Measurements from ENCODE around the gene TAS2R1. TPM values are rescaled to one million over a fixed set of nuclear protein-coding genes. Genes with fewer than 3 reads are reported as not detected.

The TAS2R1 gene
- polyA plus RNA-seq, 3 donors: not detected

DNA sequence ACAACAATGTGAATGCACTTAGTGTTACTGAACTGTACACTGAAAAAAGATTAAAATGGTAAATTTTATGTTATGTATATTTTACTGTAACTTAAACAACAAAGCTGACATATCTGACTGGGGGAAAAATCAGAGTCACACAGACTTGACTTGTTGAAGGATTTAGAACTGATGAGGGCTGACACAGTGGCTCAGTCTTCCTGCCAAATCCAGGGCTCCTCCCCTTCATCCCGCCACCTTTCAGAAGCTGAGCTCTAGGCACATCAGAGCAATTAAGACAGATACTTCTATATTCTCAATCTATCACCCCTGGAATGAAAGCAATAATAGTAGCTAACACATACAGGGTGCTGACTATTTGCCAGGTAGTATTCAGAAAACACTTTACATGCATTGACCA, 27.7 kb upstream of the TAS2R1 start:
- Histone ChIP-seq H3K27me3 (ENCODE audit: control insufficient read depth in 2 of 2, insufficient read depth in 2 of 2, low read length in 2 of 2) (no peaks in the 10 kb centered on the region), H3K4me3 (replicated peaks in 1 of 3; ENCODE audit: low read depth in 2 of 3, low read length in 3 of 3) (no peak overlapping the region), H3K4me1 (ENCODE audit: control insufficient read depth in 1 of 2, insufficient read depth in 2 of 2, low read length in 2 of 2) (no peaks in the 10 kb centered on the region), H3K4me2 (replicated peaks; ENCODE audit: extremely low read depth, low read length, poor library complexity, severe bottlenecking) (no peak overlapping the region), H3K9me3 (replicated peaks in 1 of 2; ENCODE audit: control insufficient read depth in 1 of 2, insufficient read depth in 1 of 2, low read length in 2 of 2) (peaks cover 0 to 2% of the 10 kb centered on the region in 2 donors), H3K79me2 (ENCODE audit: insufficient read depth, low read length) (no peaks in the 10 kb centered on the region), H3K9ac (ENCODE audit: insufficient read depth, low read length, poor library complexity, severe bottlenecking) (no peak overlapping the region), H3K27ac (ENCODE audit: low read depth in 1 of 2, low read length in 2 of 2) (no peak overlapping the region), H4K20me1 (ENCODE audit: insufficient read depth, low read length) (no peaks in the 10 kb centered on the region), H2AFZ (ENCODE audit: insufficient read depth, low read depth, low read length, poor library complexity, severe bottlenecking) (no peak overlapping the region), H3K36me3 (replicated peaks in 1 of 2; ENCODE audit: control insufficient read depth in 1 of 2, insufficient read depth in 2 of 2, low read length in 2 of 2) (no peaks in the 10 kb centered on the region)
- WGBS (ENCODE audit: insufficient coverage): no CpG with 5 or more reads among the region's 1 CpG
- intact Hi-C loops (cut with micrococcal nuclease): no loop called here
- TF ChIP-seq, protein P1, sequence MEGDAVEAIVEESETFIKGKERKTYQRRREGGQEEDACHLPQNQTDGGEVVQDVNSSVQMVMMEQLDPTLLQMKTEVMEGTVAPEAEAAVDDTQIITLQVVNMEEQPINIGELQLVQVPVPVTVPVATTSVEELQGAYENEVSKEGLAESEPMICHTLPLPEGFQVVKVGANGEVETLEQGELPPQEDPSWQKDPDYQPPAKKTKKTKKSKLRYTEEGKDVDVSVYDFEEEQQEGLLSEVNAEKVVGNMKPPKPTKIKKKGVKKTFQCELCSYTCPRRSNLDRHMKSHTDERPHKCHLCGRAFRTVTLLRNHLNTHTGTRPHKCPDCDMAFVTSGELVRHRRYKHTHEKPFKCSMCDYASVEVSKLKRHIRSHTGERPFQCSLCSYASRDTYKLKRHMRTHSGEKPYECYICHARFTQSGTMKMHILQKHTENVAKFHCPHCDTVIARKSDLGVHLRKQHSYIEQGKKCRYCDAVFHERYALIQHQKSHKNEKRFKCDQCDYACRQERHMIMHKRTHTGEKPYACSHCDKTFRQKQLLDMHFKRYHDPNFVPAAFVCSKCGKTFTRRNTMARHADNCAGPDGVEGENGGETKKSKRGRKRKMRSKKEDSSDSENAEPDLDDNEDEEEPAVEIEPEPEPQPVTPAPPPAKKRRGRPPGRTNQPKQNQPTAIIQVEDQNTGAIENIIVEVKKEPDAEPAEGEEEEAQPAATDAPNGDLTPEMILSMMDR (IDR thresholded peaks at IDR 0.05): no peak
- Mint-ChIP-seq H3K9me3 (peaks cover 0 to 8% (median 2%) of the 10 kb centered on the region in 7 donors), H3K36me3 (no peaks in the 10 kb centered on the region), H3K27me3 (ENCODE audit: low read depth in 3 of 3) (no peaks in the 10 kb centered on the region), H3K4me3 (no peak overlapping the region), H3K27ac (no peak overlapping the region), H3K4me1 (no peaks in the 10 kb centered on the region)
- no peak for DNase-seq

- H3K27ac ChIP-seq (ENCODE audit: low read depth in 1 of 2, low read length in 2 of 2): no peak overlapping the region
- no peak for DNase-seq
- WGBS (ENCODE audit: insufficient coverage): no CpG with 5 or more reads among the region's 1 CpG
- no peak overlapping the region for H2AFZ ChIP-seq (ENCODE audit: insufficient read depth, low read depth, low read length, poor library complexity, severe bottlenecking)
- H3K9ac ChIP-seq (ENCODE audit: insufficient read depth, low read length, poor library complexity, severe bottlenecking): no peak overlapping the region
- no peak overlapping the region for H3K27ac Mint-ChIP-seq
- intact Hi-C loops (cut with micrococcal nuclease): no loop called here
- H3K9me3 ChIP-seq (replicated peaks in 1 of 2; ENCODE audit: control insufficient read depth in 1 of 2, insufficient read depth in 1 of 2, low read length in 2 of 2): peaks cover 0 to 2% of the 10 kb centered on the region in 2 donors
- TF ChIP-seq, protein P1 (IDR thresholded peaks at IDR 0.05): no peak
- H3K4me3 ChIP-seq (replicated peaks in 1 of 3; ENCODE audit: low read depth in 2 of 3, low read length in 3 of 3): no peak overlapping the region
- no peaks in the 10 kb centered on the region for H3K27me3 ChIP-seq (ENCODE audit: control insufficient read depth in 2 of 2, insufficient read depth in 2 of 2, low read length in 2 of 2)
- H3K27me3 Mint-ChIP-seq (ENCODE audit: low read depth in 3 of 3): no peaks in the 10 kb centered on the region
- H3K36me3 ChIP-seq (replicated peaks in 1 of 2; ENCODE audit: control insufficient read depth in 1 of 2, insufficient read depth in 2 of 2, low read length in 2 of 2): no peaks in the 10 kb centered on the region
- no peak overlapping the region for H3K4me2 ChIP-seq (replicated peaks; ENCODE audit: extremely low read depth, low read length, poor library complexity, severe bottlenecking)
- H3K4me3 Mint-ChIP-seq: no peak overlapping the region
- H3K4me1 Mint-ChIP-seq: no peaks in the 10 kb centered on the region
- no peaks in the 10 kb centered on the region for H3K79me2 ChIP-seq (ENCODE audit: insufficient read depth, low read length)
- peaks cover 0 to 6% (median 2%) of the 10 kb centered on the region in 7 donors for H3K9me3 Mint-ChIP-seq
- H3K36me3 Mint-ChIP-seq: no peaks in the 10 kb centered on the region
- H3K4me1 ChIP-seq (ENCODE audit: control insufficient read depth in 1 of 2, insufficient read depth in 2 of 2, low read length in 2 of 2): no peaks in the 10 kb centered on the region
- no peaks in the 10 kb centered on the region for H4K20me1 ChIP-seq (ENCODE audit: insufficient read depth, low read length)
These were observed 25.5 kb upstream of the TAS2R1 start for GRCh38 chr5:9655641-9656040.
